GM12873 (cell line): ENCODE measurements around the gene HMGN1.
A peak's percentile ranks its signal among the peaks of the same experiment; 100 is the strongest.

Experiments used
- TF ChIP-seq, protein P1 (sequence below): IDR thresholded peaks from 2 replicates; pipeline ENCODE4 v1.5.1; 2012; ENCODE audit warnings: low read depth, mild to moderate bottlenecking, moderate library complexity, low read length, control low read depth; ENCODE audit not compliant: insufficient read depth; ENCODE audit errors: missing control alignments

The HMGN1 gene

DNA sequence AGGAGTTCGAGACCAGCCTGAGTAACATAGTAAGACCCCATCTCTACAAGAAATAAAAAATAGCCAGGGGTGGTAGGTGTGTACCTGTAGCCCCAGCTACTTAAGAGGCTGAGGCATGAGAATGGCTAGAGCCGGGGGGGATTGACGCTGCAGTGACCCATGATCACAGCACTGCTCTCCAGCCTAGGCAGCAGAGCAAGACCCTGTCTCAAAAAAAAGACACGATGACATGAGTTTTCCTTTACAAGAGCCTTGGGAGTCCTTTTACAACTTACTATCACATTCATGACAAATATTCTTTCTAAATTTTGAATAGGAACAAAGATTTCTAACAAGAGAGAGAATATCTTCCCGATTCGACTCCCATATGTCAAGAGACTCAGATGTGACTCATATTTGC lies 32.2 kb downstream of the HMGN1 start:
- TF ChIP-seq, protein P1, sequence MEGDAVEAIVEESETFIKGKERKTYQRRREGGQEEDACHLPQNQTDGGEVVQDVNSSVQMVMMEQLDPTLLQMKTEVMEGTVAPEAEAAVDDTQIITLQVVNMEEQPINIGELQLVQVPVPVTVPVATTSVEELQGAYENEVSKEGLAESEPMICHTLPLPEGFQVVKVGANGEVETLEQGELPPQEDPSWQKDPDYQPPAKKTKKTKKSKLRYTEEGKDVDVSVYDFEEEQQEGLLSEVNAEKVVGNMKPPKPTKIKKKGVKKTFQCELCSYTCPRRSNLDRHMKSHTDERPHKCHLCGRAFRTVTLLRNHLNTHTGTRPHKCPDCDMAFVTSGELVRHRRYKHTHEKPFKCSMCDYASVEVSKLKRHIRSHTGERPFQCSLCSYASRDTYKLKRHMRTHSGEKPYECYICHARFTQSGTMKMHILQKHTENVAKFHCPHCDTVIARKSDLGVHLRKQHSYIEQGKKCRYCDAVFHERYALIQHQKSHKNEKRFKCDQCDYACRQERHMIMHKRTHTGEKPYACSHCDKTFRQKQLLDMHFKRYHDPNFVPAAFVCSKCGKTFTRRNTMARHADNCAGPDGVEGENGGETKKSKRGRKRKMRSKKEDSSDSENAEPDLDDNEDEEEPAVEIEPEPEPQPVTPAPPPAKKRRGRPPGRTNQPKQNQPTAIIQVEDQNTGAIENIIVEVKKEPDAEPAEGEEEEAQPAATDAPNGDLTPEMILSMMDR: no peak

DNA sequence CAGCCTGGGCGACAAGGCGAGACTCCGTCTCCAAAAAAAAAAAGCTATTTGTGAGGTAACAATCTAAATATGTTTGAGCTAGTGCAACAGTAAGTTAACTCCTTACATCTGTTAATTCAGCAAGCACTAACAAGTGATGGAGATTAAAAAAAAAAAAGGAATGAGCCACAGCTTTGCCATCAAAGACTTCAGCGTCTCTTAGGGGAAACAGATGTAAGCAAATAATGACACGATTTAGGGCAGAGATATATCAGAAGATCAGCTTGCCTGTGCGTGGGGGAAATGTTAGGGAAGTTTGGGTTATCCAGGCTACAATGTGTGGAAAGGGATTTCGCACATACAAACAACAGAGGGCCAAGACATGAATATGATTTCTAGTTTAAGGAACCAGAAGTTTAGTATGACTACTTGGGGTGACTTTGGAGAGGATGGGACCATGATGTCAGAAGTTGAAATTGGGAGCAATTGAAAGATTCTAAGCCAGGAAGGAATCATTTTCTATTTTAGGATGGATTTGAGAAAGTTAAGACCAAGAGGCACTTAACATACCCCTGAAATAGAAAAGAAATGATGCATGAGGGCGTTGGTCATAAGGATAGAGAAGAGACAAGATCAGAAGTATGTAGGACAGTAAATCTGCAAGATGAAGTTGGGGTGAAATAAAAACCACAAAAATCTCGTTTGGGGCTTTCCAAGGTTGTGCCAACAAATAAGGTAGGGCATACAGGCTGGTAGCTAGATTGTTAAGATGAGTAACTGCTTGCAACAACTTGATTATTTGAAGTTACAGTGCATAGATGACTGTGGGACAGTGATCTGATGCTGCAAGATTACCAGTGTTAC lies 33.1 kb downstream of the HMGN1 start:
- TF ChIP-seq, protein P1: no peak

DNA sequence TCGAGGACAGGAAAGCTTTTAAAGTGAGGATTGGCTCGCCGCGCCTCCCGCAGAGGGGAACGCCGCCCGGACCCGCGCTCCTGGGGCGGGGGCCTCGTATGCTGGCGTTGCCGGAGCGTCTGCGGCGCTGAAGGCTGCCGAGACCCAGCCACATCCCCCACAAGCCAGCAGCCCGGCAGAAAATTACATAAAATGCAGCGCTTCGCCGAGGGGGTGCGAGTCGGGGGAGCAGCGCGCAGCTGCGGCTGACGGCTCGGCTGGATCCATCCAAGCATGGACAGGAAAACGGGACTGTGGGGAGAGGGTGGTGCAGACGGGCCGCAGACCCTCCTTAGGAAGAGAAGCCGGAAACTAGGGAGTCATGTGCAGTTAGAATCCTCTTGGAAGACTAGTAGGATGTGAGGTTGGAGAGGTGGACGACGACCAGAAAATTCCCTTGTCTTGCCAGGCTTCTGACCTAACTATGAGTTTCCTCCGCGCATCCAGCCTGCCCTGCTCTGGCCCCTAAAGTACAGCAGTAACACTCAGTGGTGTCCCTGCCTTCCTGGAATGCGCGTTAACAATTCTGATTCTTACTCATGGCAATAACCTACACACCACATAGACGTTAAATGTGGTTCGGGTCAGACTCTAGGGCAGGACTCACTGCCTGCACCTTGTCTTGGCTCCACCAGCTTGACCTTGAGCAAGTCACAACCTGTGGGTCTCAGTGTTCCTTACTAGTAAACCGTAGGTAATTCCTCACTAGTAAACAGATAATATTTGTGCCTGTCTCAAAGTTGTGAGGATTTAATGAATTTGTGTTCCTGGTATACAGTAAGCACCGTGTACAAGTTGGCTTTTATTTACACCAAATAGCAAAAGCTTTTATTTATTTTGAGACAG lies 34.5 kb downstream of the HMGN1 start:
- TF ChIP-seq, protein P1: no peak

DNA sequence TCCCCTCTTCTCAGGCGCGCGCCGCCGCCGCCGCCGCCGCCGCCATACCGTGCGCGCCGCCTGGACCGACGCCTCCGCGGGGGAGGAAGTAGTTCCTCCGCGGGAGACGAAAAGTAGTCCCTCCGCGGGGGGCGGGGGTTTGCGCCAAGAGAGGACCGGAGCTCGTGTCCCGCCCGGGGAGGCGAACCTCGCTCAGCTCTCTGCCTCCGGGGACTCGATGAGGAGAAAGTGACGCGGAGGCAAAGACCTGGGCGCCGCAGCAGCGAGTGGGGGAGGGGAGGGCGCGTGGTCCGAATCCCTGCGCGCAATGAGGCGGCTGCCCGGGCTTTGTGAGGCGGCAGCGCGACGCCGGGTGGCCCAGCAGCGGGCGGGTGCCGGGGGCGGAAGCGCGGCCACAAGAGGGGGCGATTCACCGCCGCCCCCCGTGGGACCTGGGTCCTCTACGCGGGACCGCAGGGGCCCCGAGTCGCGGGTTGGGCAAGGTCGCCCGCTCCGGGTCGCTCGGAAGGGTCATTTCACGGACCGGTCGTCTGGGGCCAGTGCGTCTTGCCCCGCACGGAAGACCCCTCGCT lies 35.2 kb downstream of the HMGN1 start, which contains the start of gene BRWD1:
Gene BRWD1 (minus strand): TSS at position 62 of the 572 bp plus-strand sequence. CDS start 141 bp downstream, outside the sequence.
- TF ChIP-seq, protein P1: peak; percentile 18

DNA sequence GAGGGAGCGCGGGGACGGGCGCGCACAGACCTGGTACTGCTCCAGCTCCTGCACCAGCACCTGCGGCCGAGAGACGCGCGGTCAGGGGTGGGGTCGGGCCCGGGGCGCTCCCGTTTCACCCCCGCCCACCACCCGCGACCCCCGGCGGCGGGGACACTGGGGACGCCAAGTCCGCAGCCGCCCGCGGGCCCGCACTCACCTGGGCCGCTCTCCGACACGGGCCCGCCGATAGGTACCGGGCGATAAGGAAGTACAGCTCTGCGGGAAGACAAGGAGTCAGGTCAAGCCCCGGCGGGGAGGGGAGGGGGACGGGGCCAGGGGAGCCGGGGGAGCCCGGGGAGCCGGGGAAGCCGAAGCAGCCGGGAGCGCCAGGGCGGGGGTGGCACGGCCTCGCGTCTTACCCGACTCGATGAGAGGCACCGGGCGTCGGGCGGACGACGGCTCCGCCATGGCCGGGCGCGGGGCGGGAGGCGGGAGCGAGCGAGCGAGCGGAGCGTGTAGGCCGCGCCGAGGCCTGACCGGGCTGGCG lies 35.8 kb downstream of the HMGN1 start:
- TF ChIP-seq, protein P1: no peak

DNA sequence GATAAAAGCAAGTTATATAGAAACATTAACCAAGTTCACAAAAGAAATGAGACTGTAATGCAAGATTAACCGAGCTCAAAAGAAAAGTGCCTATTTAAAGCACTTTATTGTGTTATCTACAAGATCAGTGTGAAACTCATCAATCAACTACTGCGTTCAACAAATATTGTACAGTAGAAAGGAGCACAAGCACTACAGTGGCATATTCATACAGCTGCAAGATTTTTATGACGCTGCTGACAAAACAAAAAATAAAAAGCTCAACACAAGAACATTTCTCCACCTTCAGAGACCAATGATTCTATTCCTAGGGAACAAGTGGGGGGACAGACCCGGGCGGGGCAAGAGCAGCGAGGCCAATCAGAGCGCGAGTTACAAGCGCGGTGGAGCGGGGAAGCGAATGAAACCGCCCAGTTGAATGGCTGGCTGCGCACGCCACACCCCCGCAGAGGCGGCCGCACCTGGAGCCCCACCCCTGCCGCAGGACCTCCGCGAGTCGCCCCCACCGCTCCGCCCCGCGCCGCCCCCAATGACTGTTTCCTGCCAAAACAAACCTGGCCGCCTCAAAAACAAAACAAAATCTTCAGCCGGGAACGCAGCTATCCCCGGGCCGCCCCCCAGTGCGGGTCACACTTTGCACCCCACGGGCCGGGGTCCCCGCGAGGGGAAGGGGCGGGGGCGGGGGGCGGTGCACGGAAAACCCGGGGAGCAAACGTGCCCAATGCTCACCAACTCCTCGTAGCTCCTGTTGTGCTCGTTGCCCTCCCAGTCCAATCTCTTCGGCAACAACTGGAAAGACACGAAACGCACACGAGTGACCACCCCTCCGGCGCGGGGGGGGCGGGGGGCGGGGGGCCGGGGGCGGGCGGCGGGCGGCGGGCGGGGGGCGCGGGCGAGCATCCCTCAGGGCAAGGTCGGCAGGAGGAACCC lies 36.5 kb downstream of the HMGN1 start:
- TF ChIP-seq, protein P1: no peak
